Ovary (tissue), 9 donors: ENCODE data around the gene BTBD8. TPM values are rescaled to one million over a fixed set of nuclear protein-coding genes. Genes with fewer than 3 reads are reported as not detected.

Source experiments
- DNase-seq, 5 donors: peaks; one replicate each; pipeline ENCODE4 v3.0.0-alpha.2; 2019 to 2020
- H3K27ac ChIP-seq, 2 donors: fragments of 200-600 bp; one replicate each; pipeline versions ENCODE4 v1.5.1 to v1.8.0; 2019 to 2022
- H3K27me3 ChIP-seq: fragments of 200-600 bp; one replicate; pipeline ENCODE4 v1.8.0; 2022
- H3K36me3 ChIP-seq: fragments of 200-600 bp; sonication (generic); one replicate; pipeline ENCODE4 v1.5.1; 2019
- H3K4me1 ChIP-seq: one replicate; pipeline ENCODE4 v1.8.1; 2013; ENCODE audit warnings: mild to moderate bottlenecking, moderate library complexity; ENCODE audit not compliant: insufficient read depth
- H3K4me3 ChIP-seq: fragments of 200-600 bp; sonication (generic); one replicate; pipeline ENCODE4 v1.5.1; 2017
- H3K9me3 ChIP-seq, 2 donors: fragments of 200-600 bp in 1 of 2; sonication (generic) in 1 of 2; one replicate each; pipeline versions ENCODE4 v1.5.1 to v1.8.1; 2013 to 2019; ENCODE audit warnings: mild to moderate bottlenecking in 1 of 2, moderate library complexity in 1 of 2
- EP300 ChIP-seq: sonication (generic); formaldehyde crosslinking; IDR thresholded peaks from one replicate; pipeline ENCODE4 v1.6.1; 2017; ENCODE audit warnings: antibody characterized with exemption
- POLR2A ChIP-seq: fragments of 450-650 bp; IDR thresholded peaks from one replicate; pipeline ENCODE4 v1.6.1; 2017; ENCODE audit warnings: antibody characterized with exemption, mild to moderate bottlenecking, moderate library complexity
- WGBS, 3 donors: extraction: QIAGEN DNeasy Blood & Tissue Kit in 1 of 3; methylation state at CpG; one replicate each; pipeline versions ENCODE4 v1.1.5 to v1.1.7; 2013 to 2017; 5-methylcytosine and 5-hydroxymethylcytosine counted together
- intact Hi-C, 4 donors: fragments of 100-400 bp; cut with DNase I; formaldehyde crosslinking; loops; one replicate each; pipeline versions ENCODE4 v1.11.0 to v1.15.1; 2022 to 2023
- polyA plus RNA-seq, 2 donors: library from polyadenylated mRNA; stranded (reverse); fragments of 200-250 nt in 1 of 2; fragments of 350-450 nt in 1 of 2; fragmentation: Illumina TruSeq in 1 of 2; extraction: RNeasy Lipid Tissue Mini Kit (QIAGEN cat#74804) in 1 of 2; gene quantifications; one replicate each; pipeline ENCODE4 v1.2.3, GENCODE V29; 2013 to 2014
- total RNA-seq, 7 donors: library from RNA; depleted of rRNA in 2 of 7; stranded (reverse); fragments of >200 nt in 2 of 7; fragmentation: NEBNext Ultra II Directional in 3 of 7; extraction: Animal tissue kit (Norgen Biotek cat#: 25700) in 3 of 7; gene quantifications; one replicate each; pipeline versions ENCODE4 v1.1.0 to v1.2.4, GENCODE V29; 2016 to 2023
- TF ChIP-seq, protein P1 (sequence below), 3 donors: fragments of 450-650 bp in 2 of 3; fragments of 200-600 bp in 1 of 3; IDR thresholded peaks; one replicate each; pipeline versions ENCODE4 v1.5.1 to v1.8.0; 2016 to 2022; ENCODE audit warnings: antibody characterized with exemption in 3 of 3, mild to moderate bottlenecking in 1 of 3
- donor health status: DM: no; HTN: no; CAD: no; lungs with moderate emphysema.
- donor health status: DM: no; HTN: no; CAD: no.
- donor health status: Bipolar disorder and iron deficiency.
- donor health status: DM: yes; HTN: yes; CAD: no.
- donor health status: DM: no; HTN: no; CAD: no.
- donor health status: DM: yes; HTN: yes; CAD: no.

BTBD8 gene
- total and polyA plus RNA-seq, 9 donors: 2.0 to 7.7 (median 4.7) TPM

GRCh38 chr1:92117526-92117925, 37.4 kb downstream of the BTBD8 start:
- Histone ChIP-seq H3K4me3 (no peak overlapping the region), H3K4me1 (no peaks in the 10 kb centered on the region), H3K27me3 (no peaks in the 10 kb centered on the region), H3K9me3 (no peaks in the 10 kb centered on the region), H3K27ac (no peak overlapping the region), H3K36me3 (no peaks in the 10 kb centered on the region)
- no peak for DNase-seq
- intact Hi-C loops: no loop called here
- TF ChIP-seq, protein P1, sequence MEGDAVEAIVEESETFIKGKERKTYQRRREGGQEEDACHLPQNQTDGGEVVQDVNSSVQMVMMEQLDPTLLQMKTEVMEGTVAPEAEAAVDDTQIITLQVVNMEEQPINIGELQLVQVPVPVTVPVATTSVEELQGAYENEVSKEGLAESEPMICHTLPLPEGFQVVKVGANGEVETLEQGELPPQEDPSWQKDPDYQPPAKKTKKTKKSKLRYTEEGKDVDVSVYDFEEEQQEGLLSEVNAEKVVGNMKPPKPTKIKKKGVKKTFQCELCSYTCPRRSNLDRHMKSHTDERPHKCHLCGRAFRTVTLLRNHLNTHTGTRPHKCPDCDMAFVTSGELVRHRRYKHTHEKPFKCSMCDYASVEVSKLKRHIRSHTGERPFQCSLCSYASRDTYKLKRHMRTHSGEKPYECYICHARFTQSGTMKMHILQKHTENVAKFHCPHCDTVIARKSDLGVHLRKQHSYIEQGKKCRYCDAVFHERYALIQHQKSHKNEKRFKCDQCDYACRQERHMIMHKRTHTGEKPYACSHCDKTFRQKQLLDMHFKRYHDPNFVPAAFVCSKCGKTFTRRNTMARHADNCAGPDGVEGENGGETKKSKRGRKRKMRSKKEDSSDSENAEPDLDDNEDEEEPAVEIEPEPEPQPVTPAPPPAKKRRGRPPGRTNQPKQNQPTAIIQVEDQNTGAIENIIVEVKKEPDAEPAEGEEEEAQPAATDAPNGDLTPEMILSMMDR (IDR thresholded peaks at IDR 0.05): no peak
- TF ChIP-seq EP300: no peak
- no peak for TF ChIP-seq POLR2A
- whole genome bisulfite sequencing, 3 donors: 56 to 68% (median 57%) methylated on average over 2 of the region's 2 CpGs

GRCh38 chr1:92118826-92119225, 38.7 kb downstream of the BTBD8 start:
- Histone ChIP-seq H3K4me1 (no peaks in the 10 kb centered on the region), H3K27ac (no peak overlapping the region), H3K9me3 (no peaks in the 10 kb centered on the region), H3K27me3 (no peaks in the 10 kb centered on the region), H3K4me3 (no peak overlapping the region), H3K36me3 (no peaks in the 10 kb centered on the region)
- WGBS, 3 donors: 73 to 80% (median 78%) methylated on average over 3 of the region's 3 CpGs
- no peak for TF ChIP-seq EP300
- TF ChIP-seq POLR2A: no peak
- TF ChIP-seq, protein P1 (IDR thresholded peaks at IDR 0.05): no peak
- DNase-seq: no peak
- intact Hi-C loops: no loop called here

- no peak for DNase-seq
Measured at GRCh38 chr1:92123868-92124267, 43.7 kb downstream of the BTBD8 start.

DNA sequence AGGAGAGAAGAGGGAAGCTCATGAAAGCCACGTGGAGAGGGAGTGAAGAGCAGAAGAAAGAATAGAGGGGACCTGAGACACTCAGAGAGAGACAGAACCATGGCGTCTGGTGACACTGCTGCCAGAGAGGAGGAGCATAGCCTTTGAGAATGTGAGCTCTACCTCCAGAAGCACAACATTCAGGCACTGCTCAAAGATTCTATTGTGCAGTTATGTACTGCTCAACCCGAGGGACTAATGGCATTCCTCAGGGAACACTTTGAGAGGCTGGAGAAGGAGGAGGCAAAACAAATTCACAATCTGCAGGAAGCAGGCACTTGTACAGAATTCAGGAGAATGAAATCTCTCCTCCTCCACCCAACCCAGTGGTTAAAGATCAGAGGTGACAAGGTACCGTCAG, 45.1 kb downstream of the BTBD8 start:
- TF ChIP-seq EP300 (no peak), POLR2A (no peak)
- TF ChIP-seq, protein P1 (IDR thresholded peaks at IDR 0.05): no peak
- Histone ChIP-seq H3K4me3 (no peak overlapping the region), H3K36me3 (no peaks in the 10 kb centered on the region), H3K27me3 (no peaks in the 10 kb centered on the region), H3K9me3 (no peaks in the 10 kb centered on the region), H3K27ac (no peak overlapping the region), H3K4me1 (no peaks in the 10 kb centered on the region)
- no peak for DNase-seq
- intact Hi-C loops: no loop called here
- WGBS, 3 donors: 70 to 77% (median 76%) methylated on average over 4 of the region's 4 CpGs

More at GRCh38 chr1:92123868-92124267, 43.7 kb downstream of the BTBD8 start:
- TF ChIP-seq EP300: no peak
- TF ChIP-seq, protein P1 (IDR thresholded peaks at IDR 0.05): no peak
- TF ChIP-seq POLR2A: no peak
- Histone ChIP-seq H3K4me3 (no peak overlapping the region), H3K36me3 (no peaks in the 10 kb centered on the region), H3K27me3 (no peaks in the 10 kb centered on the region), H3K9me3 (no peaks in the 10 kb centered on the region), H3K4me1 (no peaks in the 10 kb centered on the region), H3K27ac (no peak overlapping the region)
- 60 to 72% (median 67%) methylated on average over 3 of the region's 3 CpGs for WGBS, 3 donors
- intact Hi-C loops: no loop called here
